B cell (primary cell): ENCODE measurements around the gene LRRTM1. TPM values are rescaled to one million over a fixed set of nuclear protein-coding genes. Genes with fewer than 3 reads are reported as not detected.

Source experiments
- ATAC-seq: fragments of 200-7000 bp; cut with Tn5 transposase; one replicate; pipeline ENCODE4 v1.10.0; 2021; ENCODE audit warnings: low read depth, mild to moderate bottlenecking, moderate number of reproducible peaks, moderate library complexity
- CTCF ChIA-PET: fragments of 350-600 bp; sonication (Branson Sonifier 250); formaldehyde crosslinking; loops from one replicate; lab custom pipeline; 2021; ENCODE audit warnings: antibody characterized with exemption, inconsistent platforms; lab: Charles Lee
- POLR2A ChIA-PET: fragments of 350-600 bp; sonication (Branson Sonifier 250); formaldehyde crosslinking; loops from one replicate; lab custom pipeline; 2021; ENCODE audit warnings: antibody characterized with exemption; lab: Charles Lee
- DNase-seq: peaks from one replicate; pipeline ENCODE4 v3.0.0; 2013
- H2AFZ ChIP-seq: 2 replicates; pipeline ENCODE4 v1.6.1; 2012; ENCODE audit warnings: mild to moderate bottlenecking, low read depth, low read length; ENCODE audit not compliant: insufficient read depth, poor library complexity, severe bottlenecking
- H3K27ac ChIP-seq, 2 donors: 1 replicate in 1 of 2; 2 replicates in 1 of 2; pipeline ENCODE4 v1.5.1; 2012 to 2013; ENCODE audit warnings: low read length in 2 of 2, mild to moderate bottlenecking in 2 of 2, moderate library complexity in 1 of 2
- H3K27me3 ChIP-seq, 4 experiments: fragments of 200-600 bp in 1 of 4; sonication (generic) in 1 of 4; replicated peaks in 1 of 4; 1 replicate in 2 of 4; 2 replicates in 2 of 4; pipeline versions ENCODE4 v1.6.1 to v1.7.0; 2013 to 2016; ENCODE audit warnings: low read length in 3 of 4, mild to moderate bottlenecking in 2 of 4, mixed read lengths in 1 of 4, moderate library complexity in 1 of 4; ENCODE audit not compliant: insufficient read depth in 4 of 4, control insufficient read depth in 3 of 4; ENCODE audit errors: control extremely low read depth in 1 of 4
- H3K36me3 ChIP-seq, 2 experiments: replicated peaks in 1 of 2; 1 replicate in 1 of 2; 2 replicates in 1 of 2; pipeline versions ENCODE4 v1.6.1 to v1.7.1; 2013; ENCODE audit warnings: low read length in 1 of 2; ENCODE audit not compliant: insufficient read depth in 2 of 2, control insufficient read depth in 1 of 2; ENCODE audit errors: control extremely low read depth in 1 of 2, extremely low read depth in 1 of 2
- H3K4me1 ChIP-seq, 2 donors: fragments of 200-600 bp in 1 of 2; sonication (generic) in 1 of 2; 1 replicate in 1 of 2; 2 replicates in 1 of 2; pipeline versions ENCODE4 v1.5.1 to v1.6.1; 2013 to 2017; ENCODE audit warnings: low read length in 2 of 2; ENCODE audit not compliant: control insufficient read depth in 2 of 2, insufficient read depth in 2 of 2
- H3K4me2 ChIP-seq: replicated peaks from 2 replicates; pipeline ENCODE3; 2012; ENCODE audit warnings: mild to moderate bottlenecking, low read depth, low read length; ENCODE audit not compliant: poor library complexity, severe bottlenecking
- H3K4me3 ChIP-seq, 5 experiments: fragments of 200-600 bp in 1 of 5; sonication (generic) in 1 of 5; 1 replicate in 3 of 5; 2 replicates in 2 of 5; pipeline versions ENCODE4 v1.5.1 to v1.7.0; 2011 to 2016; ENCODE audit warnings: low read length in 4 of 5, mild to moderate bottlenecking in 4 of 5, low read depth in 2 of 5, control low read depth in 1 of 5, moderate library complexity in 1 of 5; ENCODE audit not compliant: insufficient read depth in 1 of 5; ENCODE audit errors: control extremely low read depth in 1 of 5, extremely low read depth in 1 of 5
- H3K79me2 ChIP-seq: fragments of 200-600 bp; sonication (generic); one replicate; pipeline ENCODE4 v1.6.0; 2016; ENCODE audit warnings: low read length; ENCODE audit not compliant: control insufficient read depth, insufficient read depth
- H3K9ac ChIP-seq: fragments of 200-600 bp; sonication (generic); 2 replicates; pipeline ENCODE4 v1.6.1; 2017; ENCODE audit warnings: mild to moderate bottlenecking, low read length, moderate library complexity
- H3K9me3 ChIP-seq, 3 donors: one replicate each; pipeline versions ENCODE4 v1.6.1 to v1.7.1; 2013; ENCODE audit warnings: low read length in 2 of 3; ENCODE audit not compliant: control insufficient read depth in 2 of 3, insufficient read depth in 1 of 3; ENCODE audit errors: control extremely low read depth in 1 of 3
- H4K20me1 ChIP-seq: 2 replicates; pipeline ENCODE4 v1.6.0; 2012; ENCODE audit warnings: mild to moderate bottlenecking, low read length; ENCODE audit not compliant: insufficient read depth, control insufficient read depth, poor library complexity, severe bottlenecking
- H3K27ac Mint-ChIP-seq: one replicate; pipeline ENCODE4 v1.8.0; 2021; ENCODE audit warnings: mixed read lengths
- H3K27me3 Mint-ChIP-seq: one replicate; pipeline ENCODE4 v1.8.0; 2021; ENCODE audit warnings: mixed read lengths
- H3K4me1 Mint-ChIP-seq: one replicate; pipeline ENCODE4 v1.8.0; 2021; ENCODE audit warnings: mixed read lengths
- H3K4me3 Mint-ChIP-seq: one replicate; pipeline ENCODE4 v1.8.0; 2021; ENCODE audit warnings: mixed read lengths
- H3K9me3 Mint-ChIP-seq: one replicate; pipeline ENCODE4 v1.8.0; 2022; ENCODE audit warnings: mixed read lengths; ENCODE audit not compliant: insufficient read depth
- EZH2 ChIP-seq: IDR thresholded peaks from 2 replicates; pipeline ENCODE4 v1.6.1; 2012; ENCODE audit warnings: borderline replicate concordance, low read depth, mild to moderate bottlenecking, moderate library complexity, low read length; ENCODE audit not compliant: insufficient read depth, poor library complexity, severe bottlenecking
- WGBS: methylation state at CpG from one replicate; pipeline ENCODE4 v1.1.5; 2013; ENCODE audit warnings: missing lambda C conversion rate; ENCODE audit not compliant: insufficient coverage; 5-methylcytosine and 5-hydroxymethylcytosine counted together
- intact Hi-C: fragments of 100-400 bp; cut with micrococcal nuclease; formaldehyde crosslinking; loops from one replicate; pipeline ENCODE4 v1.10.0; 2022
- polyA plus RNA-seq: library from polyadenylated mRNA; depleted of rRNA; stranded (reverse); fragments of >200 nt; gene quantifications from 2 replicates; pipeline ENCODE4 v1.2.3, GENCODE V29; 2012
- total RNA-seq, 2 donors: library from RNA; stranded (reverse); fragments of 120-200 nt in 1 of 2; gene quantifications; 1 replicate in 1 of 2; 2 replicates in 1 of 2; pipeline versions ENCODE4 v1.2.3 to v1.2.4, GENCODE V29; 2013 to 2022
- TF ChIP-seq, protein P1 (sequence below): fragments of 200-600 bp; IDR thresholded peaks from one replicate; pipeline ENCODE4 v1.8.0; 2022; ENCODE audit warnings: antibody characterized with exemption, mild to moderate bottlenecking

The LRRTM1 gene
- total and polyA plus RNA-seq, 2 donors (not counting 1 experiment from before 2014, with no cell fraction given) = not detected

DNA sequence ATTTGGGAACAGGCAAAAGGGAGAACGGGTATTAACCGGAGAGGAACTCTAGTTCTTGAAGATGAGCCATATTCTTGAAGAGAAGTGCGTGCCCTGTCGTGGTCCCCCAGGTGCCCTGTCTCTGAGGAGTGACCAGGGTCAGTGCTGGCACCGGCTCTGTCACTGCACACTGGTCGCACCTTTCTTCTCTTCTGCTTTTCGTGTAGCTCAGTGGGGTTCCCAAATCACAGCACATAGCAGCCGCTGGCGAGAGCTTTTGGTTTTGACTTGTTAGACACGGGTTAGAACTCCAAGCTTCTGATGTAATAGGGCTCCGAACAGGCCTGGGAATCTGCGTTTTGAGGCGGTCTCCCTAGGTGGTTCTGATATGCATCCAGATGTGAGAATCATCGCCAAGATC lies 18.4 kb upstream of the LRRTM1 start:
- ATAC-seq = no peak
- H3K79me2 ChIP-seq = no peaks in the 10 kb centered on the region
- no peak overlapping the region for H3K4me2 ChIP-seq
- CTCF ChIA-PET = no interaction called here
- intact Hi-C loops = no loop called here
- H3K4me3 ChIP-seq = no peak overlapping the region
- no peak for DNase-seq
- TF ChIP-seq EZH2 = no peak
- TF ChIP-seq, protein P1, sequence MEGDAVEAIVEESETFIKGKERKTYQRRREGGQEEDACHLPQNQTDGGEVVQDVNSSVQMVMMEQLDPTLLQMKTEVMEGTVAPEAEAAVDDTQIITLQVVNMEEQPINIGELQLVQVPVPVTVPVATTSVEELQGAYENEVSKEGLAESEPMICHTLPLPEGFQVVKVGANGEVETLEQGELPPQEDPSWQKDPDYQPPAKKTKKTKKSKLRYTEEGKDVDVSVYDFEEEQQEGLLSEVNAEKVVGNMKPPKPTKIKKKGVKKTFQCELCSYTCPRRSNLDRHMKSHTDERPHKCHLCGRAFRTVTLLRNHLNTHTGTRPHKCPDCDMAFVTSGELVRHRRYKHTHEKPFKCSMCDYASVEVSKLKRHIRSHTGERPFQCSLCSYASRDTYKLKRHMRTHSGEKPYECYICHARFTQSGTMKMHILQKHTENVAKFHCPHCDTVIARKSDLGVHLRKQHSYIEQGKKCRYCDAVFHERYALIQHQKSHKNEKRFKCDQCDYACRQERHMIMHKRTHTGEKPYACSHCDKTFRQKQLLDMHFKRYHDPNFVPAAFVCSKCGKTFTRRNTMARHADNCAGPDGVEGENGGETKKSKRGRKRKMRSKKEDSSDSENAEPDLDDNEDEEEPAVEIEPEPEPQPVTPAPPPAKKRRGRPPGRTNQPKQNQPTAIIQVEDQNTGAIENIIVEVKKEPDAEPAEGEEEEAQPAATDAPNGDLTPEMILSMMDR = no peak
- H2AFZ ChIP-seq = no peak overlapping the region
- no peaks in the 10 kb centered on the region for H3K36me3 ChIP-seq
- no peak overlapping the region for H3K27ac Mint-ChIP-seq
- H3K9ac ChIP-seq = no peak overlapping the region
- no peaks in the 10 kb centered on the region for H4K20me1 ChIP-seq
- no peaks in the 10 kb centered on the region for H3K4me1 Mint-ChIP-seq
- H3K4me3 Mint-ChIP-seq = no peak overlapping the region
- no peaks in the 10 kb centered on the region for H3K4me1 ChIP-seq
- POLR2A ChIA-PET = no interaction called here
- no peaks in the 10 kb centered on the region for H3K9me3 ChIP-seq
- 26% methylated on average over 13 of the region's 14 CpGs for WGBS
- H3K27ac ChIP-seq = no peak overlapping the region
- H3K9me3 Mint-ChIP-seq = peaks cover 2% of the 10 kb centered on the region
- H3K27me3 Mint-ChIP-seq = peaks cover 3% of the 10 kb centered on the region
- H3K27me3 ChIP-seq = peaks cover 0 to 6% (median 3%) of the 10 kb centered on the region in 4 experiments

DNA sequence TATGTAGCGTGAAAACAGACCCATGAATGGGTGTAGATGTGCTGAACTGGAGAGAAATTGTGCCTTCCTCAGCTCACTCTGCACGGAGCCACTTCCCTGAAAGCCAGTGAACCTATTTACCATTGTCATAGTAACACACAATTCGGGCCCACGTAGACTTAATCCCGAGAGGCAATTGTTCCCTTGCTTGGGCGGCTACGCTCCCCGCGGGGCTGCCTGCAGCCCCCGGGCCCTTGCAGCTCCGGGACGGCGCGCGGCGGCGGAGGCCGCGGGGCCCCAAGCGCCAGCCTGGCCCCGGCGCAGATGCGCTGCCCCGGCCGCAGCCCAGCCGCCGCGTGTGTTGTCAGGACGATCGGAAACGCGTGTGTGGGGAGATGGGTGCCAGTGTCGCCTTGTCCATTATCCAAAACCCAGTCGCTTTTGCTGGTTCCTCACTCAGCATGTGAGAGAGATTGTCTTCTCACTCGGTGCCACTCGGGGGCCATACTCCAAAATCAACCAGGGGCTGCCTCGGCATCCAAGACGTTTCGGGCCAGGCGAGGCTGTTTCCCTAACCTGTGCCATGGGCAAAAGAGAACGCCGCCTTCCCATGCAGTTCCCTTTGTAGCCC lies 17.9 kb upstream of the LRRTM1 start:
- 6% methylated on average over 36 of the region's 42 CpGs for WGBS
- CTCF ChIA-PET = no interaction called here
- no peak for DNase-seq
- H3K27ac Mint-ChIP-seq = no peak overlapping the region
- H3K9me3 Mint-ChIP-seq = peaks cover 2% of the 10 kb centered on the region
- H3K27me3 ChIP-seq = peaks cover 0 to 6% (median 3%) of the 10 kb centered on the region in 4 experiments
- H2AFZ ChIP-seq = no peak overlapping the region
- no peak overlapping the region for H3K4me2 ChIP-seq
- intact Hi-C loops = no loop called here
- H3K9me3 ChIP-seq = no peaks in the 10 kb centered on the region
- POLR2A ChIA-PET = no interaction called here
- no peaks in the 10 kb centered on the region for H3K79me2 ChIP-seq
- H3K27ac ChIP-seq = no peak overlapping the region
- no peaks in the 10 kb centered on the region for H4K20me1 ChIP-seq
- no peaks in the 10 kb centered on the region for H3K4me1 ChIP-seq
- no peak for ATAC-seq
- H3K9ac ChIP-seq = no peak overlapping the region
- H3K4me3 ChIP-seq = no peak overlapping the region
- peaks cover 3% of the 10 kb centered on the region for H3K27me3 Mint-ChIP-seq
- H3K36me3 ChIP-seq = no peaks in the 10 kb centered on the region
- no peaks in the 10 kb centered on the region for H3K4me1 Mint-ChIP-seq
- TF ChIP-seq EZH2 = no peak
- TF ChIP-seq, protein P1 = no peak
- H3K4me3 Mint-ChIP-seq = no peak overlapping the region
